MM.1S (cell line): ENCODE results near the gene RBM47.

Experiments
- EZH2 ChIP-seq: fragments of 300-600 bp; sonication (generic); optimal IDR thresholded peaks from 2 replicates; pipeline ENCODE3; 2017; ENCODE audit warnings: low read depth, mild to moderate bottlenecking, antibody characterized with exemption, low read length, mixed read lengths
- EZH2phosphoT487 ChIP-seq: fragments of 300-600 bp; sonication (generic); IDR thresholded peaks from 2 replicates; pipeline ENCODE4 v1.6.1; 2018; ENCODE audit warnings: antibody characterized with exemption, low read length
- TF ChIP-seq, protein P1 (sequence below): fragments of 300-600 bp; sonication (generic); IDR thresholded peaks from 2 replicates; pipeline ENCODE4 v1.5.1; 2016; ENCODE audit warnings: antibody characterized with exemption, low read length, mixed read lengths

DNA sequence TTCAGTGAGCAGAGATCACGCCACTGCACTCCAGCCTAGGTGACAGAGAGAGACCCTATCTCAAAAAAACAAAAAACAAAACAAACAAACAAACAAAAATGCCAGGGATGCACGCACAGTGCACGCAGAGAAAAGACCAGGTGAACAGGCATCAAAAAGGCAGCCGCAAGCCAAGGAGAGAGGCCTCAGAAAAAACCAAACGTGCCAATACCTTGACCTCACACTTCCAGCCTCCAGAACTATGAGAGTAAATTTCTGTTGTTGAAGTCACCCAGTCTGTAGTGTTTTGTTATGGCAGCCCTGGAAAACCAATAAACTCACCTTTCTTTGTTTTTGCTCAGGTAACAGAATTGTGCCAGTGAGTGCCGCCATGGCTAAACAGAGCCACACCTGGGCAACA lies 228.6 kb downstream of the RBM47 start:
- TF ChIP-seq, protein P1, sequence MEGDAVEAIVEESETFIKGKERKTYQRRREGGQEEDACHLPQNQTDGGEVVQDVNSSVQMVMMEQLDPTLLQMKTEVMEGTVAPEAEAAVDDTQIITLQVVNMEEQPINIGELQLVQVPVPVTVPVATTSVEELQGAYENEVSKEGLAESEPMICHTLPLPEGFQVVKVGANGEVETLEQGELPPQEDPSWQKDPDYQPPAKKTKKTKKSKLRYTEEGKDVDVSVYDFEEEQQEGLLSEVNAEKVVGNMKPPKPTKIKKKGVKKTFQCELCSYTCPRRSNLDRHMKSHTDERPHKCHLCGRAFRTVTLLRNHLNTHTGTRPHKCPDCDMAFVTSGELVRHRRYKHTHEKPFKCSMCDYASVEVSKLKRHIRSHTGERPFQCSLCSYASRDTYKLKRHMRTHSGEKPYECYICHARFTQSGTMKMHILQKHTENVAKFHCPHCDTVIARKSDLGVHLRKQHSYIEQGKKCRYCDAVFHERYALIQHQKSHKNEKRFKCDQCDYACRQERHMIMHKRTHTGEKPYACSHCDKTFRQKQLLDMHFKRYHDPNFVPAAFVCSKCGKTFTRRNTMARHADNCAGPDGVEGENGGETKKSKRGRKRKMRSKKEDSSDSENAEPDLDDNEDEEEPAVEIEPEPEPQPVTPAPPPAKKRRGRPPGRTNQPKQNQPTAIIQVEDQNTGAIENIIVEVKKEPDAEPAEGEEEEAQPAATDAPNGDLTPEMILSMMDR = no peak
- TF ChIP-seq EZH2 (no peak), EZH2phosphoT487 (no peak)
